Lower leg skin (tissue), 3 donors: ENCODE measurements around the gene ZAR1.

ENCODE experiments used
- CTCF ChIP-seq, 3 donors: fragments of 450-650 bp; IDR thresholded peaks; one replicate each; pipeline ENCODE4 v1.5.1; 2016; ENCODE audit warnings: antibody characterized with exemption in 3 of 3, mild to moderate bottlenecking in 3 of 3, moderate library complexity in 2 of 3
- POLR2A ChIP-seq, 2 donors: fragments of 450-650 bp; IDR thresholded peaks; one replicate each; pipeline ENCODE4 v1.6.1; 2016 to 2017; ENCODE audit warnings: antibody characterized with exemption in 2 of 2, mild to moderate bottlenecking in 1 of 2, moderate library complexity in 1 of 2

DNA sequence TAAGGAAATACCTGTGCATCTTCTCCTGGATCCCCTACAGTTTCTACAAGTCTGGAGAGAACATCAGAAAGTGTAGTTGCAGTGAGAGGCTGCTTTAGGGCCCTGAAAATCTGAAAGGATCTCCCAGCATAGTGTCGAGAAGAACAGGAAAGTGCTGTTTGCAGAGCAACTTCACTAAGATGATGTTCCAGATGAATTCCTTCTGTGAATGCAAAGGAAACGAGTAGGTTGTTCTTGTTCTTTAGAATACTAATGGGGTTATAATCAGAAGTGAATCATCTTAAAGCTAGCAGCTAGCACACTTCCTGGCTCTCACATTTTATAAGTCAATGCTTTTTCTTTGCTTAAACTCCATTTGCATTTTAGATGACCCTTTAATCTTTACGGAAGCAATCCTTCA, 53.7 kb downstream of the ZAR1 start:
- TF ChIP-seq CTCF (IDR thresholded peaks at IDR 0.05) = no peak
- TF ChIP-seq POLR2A (IDR thresholded peaks at IDR 0.05) = no peak
